Glutamatergic neuron (in vitro differentiated cells): ENCODE data around the gene IFIH1. TPM values are rescaled to one million over a fixed set of nuclear protein-coding genes. Genes with fewer than 3 reads are reported as not detected.

Experiments
- DNase-seq: peaks from one replicate; pipeline ENCODE4 v3.0.0; 2022
- H3K27ac Mint-ChIP-seq: one replicate; pipeline ENCODE4 v1.8.0; 2020; ENCODE audit warnings: mild to moderate bottlenecking, mixed read lengths, inconsistent platforms; ENCODE audit not compliant: unreplicated experiment
- H3K27me3 Mint-ChIP-seq: one replicate; pipeline ENCODE4 v1.8.0; 2020; ENCODE audit warnings: mild to moderate bottlenecking, moderate library complexity, mixed read lengths, inconsistent platforms; ENCODE audit not compliant: unreplicated experiment
- H3K36me3 Mint-ChIP-seq: one replicate; pipeline ENCODE4 v1.8.0; 2020; ENCODE audit warnings: mild to moderate bottlenecking, mixed read lengths, inconsistent platforms; ENCODE audit not compliant: unreplicated experiment
- H3K4me1 Mint-ChIP-seq: one replicate; pipeline ENCODE4 v1.8.0; 2020; ENCODE audit warnings: mild to moderate bottlenecking, low read depth, mixed read lengths, inconsistent platforms; ENCODE audit not compliant: unreplicated experiment
- H3K4me3 Mint-ChIP-seq: one replicate; pipeline ENCODE4 v1.8.0; 2020; ENCODE audit warnings: mild to moderate bottlenecking, mixed read lengths, inconsistent platforms; ENCODE audit not compliant: unreplicated experiment
- H3K9me3 Mint-ChIP-seq: one replicate; pipeline ENCODE4 v1.8.0; 2020; ENCODE audit warnings: mild to moderate bottlenecking, moderate library complexity, mixed read lengths, inconsistent platforms; ENCODE audit not compliant: unreplicated experiment
- CTCF ChIP-seq: fragments of 200-600 bp; sonication (generic); IDR thresholded peaks from one replicate; pipeline ENCODE4 v1.5.0; 2021; ENCODE audit not compliant: partially characterized antibody, unreplicated experiment
- total RNA-seq: library from RNA; stranded (reverse); fragmentation: NEBNext Ultra II Directional; extraction: Animal tissue kit (Norgen Biotek cat#: 25700); gene quantifications from one replicate; pipeline ENCODE4 v1.2.1, GENCODE V29; 2021; ENCODE audit not compliant: unreplicated experiment

The IFIH1 gene
- total RNA-seq, 1 donor from 2014 or later, result not detected

DNA sequence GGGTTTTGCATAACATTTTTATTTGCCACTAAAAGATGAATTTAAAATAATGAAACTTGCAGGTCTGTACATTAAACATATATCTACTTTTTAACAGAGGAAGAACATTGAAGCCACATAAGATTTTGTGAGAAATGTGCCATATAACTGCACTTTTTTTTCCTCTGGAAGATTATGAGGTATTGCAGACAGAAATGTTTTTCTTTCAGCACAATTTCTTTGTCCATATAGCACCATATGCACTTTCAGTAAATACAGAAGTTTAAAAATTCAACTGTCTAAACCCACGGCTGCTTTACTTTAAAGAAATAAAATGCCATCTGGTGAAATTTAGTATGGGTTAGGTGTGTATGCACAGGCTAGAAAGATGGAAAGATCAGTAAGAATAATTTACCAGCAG lies 74.8 kb downstream of the IFIH1 start:
- Mint-ChIP-seq H3K4me1 (no peaks in the 10 kb centered on the region), H3K27me3 (no peaks in the 10 kb centered on the region), H3K27ac (no peak overlapping the region), H3K9me3 (no peaks in the 10 kb centered on the region), H3K36me3 (no peaks in the 10 kb centered on the region), H3K4me3 (no peak overlapping the region)
- no peak for TF ChIP-seq CTCF
- DNase-seq, result no peak

GRCh38 chr2:162243294-162243693 lies 75.2 kb downstream of the IFIH1 start, which contains the start of gene FAP:
FAP (minus strand) TSS chr2:162243445; CDS start chr2:162243327, 118 bp downstream.
- no peaks in the 10 kb centered on the region for H3K36me3 Mint-ChIP-seq
- no peak within 1 kb of the TSS for H3K27ac Mint-ChIP-seq
- no peaks in the 10 kb centered on the region for H3K4me1 Mint-ChIP-seq
- DNase-seq, result no peak
- H3K27me3 Mint-ChIP-seq, result no peaks in the 10 kb centered on the region
- H3K9me3 Mint-ChIP-seq, result no peaks in the 10 kb centered on the region
- H3K4me3 Mint-ChIP-seq, result no peak within 1 kb of the TSS
- TF ChIP-seq CTCF, result no peak

GRCh38 chr2:162242586-162243280 lies 75.8 kb downstream of the IFIH1 start:
- H3K27me3 Mint-ChIP-seq, result no peaks in the 10 kb centered on the region
- no peak for TF ChIP-seq CTCF
- H3K36me3 Mint-ChIP-seq, result no peaks in the 10 kb centered on the region
- DNase-seq, result no peak
- H3K4me3 Mint-ChIP-seq, result no peak overlapping the region
- H3K4me1 Mint-ChIP-seq, result no peaks in the 10 kb centered on the region
- no peaks in the 10 kb centered on the region for H3K9me3 Mint-ChIP-seq
- H3K27ac Mint-ChIP-seq, result no peak overlapping the region

DNA sequence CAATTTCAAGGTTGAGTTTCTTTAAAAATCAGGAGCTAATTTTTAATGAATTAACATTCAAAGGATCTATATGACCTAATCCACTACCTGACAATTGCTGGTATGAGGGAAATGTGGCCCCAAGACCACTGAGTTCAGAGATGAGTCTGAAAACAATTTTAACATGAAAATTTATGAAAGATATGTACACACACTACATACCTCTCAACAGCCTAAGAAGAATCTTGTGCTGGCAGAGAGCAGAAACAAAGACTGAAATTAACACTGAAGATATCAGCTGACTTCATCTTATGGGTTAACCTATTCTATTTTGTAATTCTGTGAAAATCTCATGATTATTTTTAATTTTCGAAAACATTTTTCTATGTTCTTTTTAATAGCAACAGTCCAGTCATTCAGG lies 76.9 kb downstream of the IFIH1 start:
- no peaks in the 10 kb centered on the region for H3K9me3 Mint-ChIP-seq
- H3K4me1 Mint-ChIP-seq, result no peaks in the 10 kb centered on the region
- no peaks in the 10 kb centered on the region for H3K27me3 Mint-ChIP-seq
- no peak for TF ChIP-seq CTCF
- no peak overlapping the region for H3K27ac Mint-ChIP-seq
- DNase-seq, result no peak
- H3K4me3 Mint-ChIP-seq, result no peak overlapping the region
- H3K36me3 Mint-ChIP-seq, result no peaks in the 10 kb centered on the region

DNA sequence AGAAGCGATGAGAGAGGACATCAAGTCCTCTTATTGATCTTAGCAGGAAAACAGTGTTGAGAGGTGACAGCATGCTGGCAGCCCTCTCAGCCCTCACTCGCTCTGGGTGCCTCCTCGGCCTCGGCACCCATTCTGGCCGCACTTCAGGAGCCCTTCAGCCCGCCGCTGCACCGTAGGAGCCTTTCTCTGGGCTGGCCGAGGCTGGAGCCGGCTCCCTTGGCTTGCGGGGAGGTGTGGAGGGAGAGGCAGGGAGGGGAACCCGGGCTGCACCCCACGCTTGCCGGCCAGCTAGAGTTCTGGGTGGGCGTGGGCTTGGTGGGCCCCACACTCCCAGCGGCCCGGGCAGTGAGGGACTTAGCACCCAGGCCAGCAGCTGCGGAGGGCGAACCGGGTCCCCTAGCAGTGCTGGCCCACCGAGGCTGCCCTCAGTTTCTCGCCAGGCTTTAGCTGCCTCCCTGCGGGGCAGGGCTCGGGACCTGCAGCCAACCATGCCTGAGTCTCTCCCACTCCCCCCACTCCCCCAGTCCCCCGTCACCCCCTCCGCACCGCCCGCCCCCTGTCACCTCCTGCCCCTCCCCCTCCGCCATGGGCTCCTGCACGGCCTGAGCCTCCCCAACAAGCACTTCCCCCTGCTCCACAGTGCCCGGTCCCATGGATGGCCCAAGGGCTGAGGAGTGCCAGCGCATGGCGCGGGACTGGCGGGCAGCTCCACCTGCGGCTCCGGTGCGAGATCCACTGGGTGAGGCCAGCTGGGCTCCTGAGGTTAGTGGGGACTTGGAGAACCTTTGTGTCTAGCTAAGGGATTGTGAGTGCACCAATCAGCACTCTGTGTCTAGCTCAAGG lies 83.6 kb downstream of the IFIH1 start:
- H3K9me3 Mint-ChIP-seq, result no peaks in the 10 kb centered on the region
- TF ChIP-seq CTCF, result no peak
- no peak overlapping the region for H3K27ac Mint-ChIP-seq

More for the DNA sequence above, 83.6 kb downstream of the IFIH1 start:
- H3K27me3 Mint-ChIP-seq, result no peaks in the 10 kb centered on the region
- H3K36me3 Mint-ChIP-seq, result no peaks in the 10 kb centered on the region
- H3K4me3 Mint-ChIP-seq, result no peak overlapping the region
- H3K4me1 Mint-ChIP-seq, result no peaks in the 10 kb centered on the region
- no peak for DNase-seq
